SU-DHL-6 (cell line): ENCODE measurements around the gene STX16.

Experiments used
- H2AFZ ChIP-seq: fragments of 200-600 bp; sonication (generic); 2 replicates; pipeline ENCODE4 v1.6.1; 2014; ENCODE audit warnings: low read depth, mild to moderate bottlenecking, moderate library complexity, mixed read lengths, antibody characterized with exemption, low read length; ENCODE audit not compliant: severe bottlenecking
- H3F3A ChIP-seq: fragments of 200-600 bp; shearing (Covaris generic); 2 replicates; pipeline ENCODE4 v1.6.0; 2016; ENCODE audit warnings: antibody characterized with exemption, mild to moderate bottlenecking; ENCODE audit not compliant: insufficient read depth
- H3K27ac ChIP-seq: fragments of 200-600 bp; sonication (generic); 2 replicates; pipeline ENCODE4 v1.5.1; 2016; ENCODE audit warnings: low read depth, mild to moderate bottlenecking, low read length, moderate library complexity, mixed read lengths
- H3K27me3 ChIP-seq: fragments of 200-600 bp; sonication (generic), shearing (Covaris generic); 2 replicates; pipeline ENCODE4 v1.6.0; 2014; ENCODE audit warnings: mild to moderate bottlenecking, low read length
- H3K36me3 ChIP-seq: fragments of 200-600 bp; sonication (generic); 2 replicates; pipeline ENCODE4 v1.6.1; 2014; ENCODE audit warnings: mild to moderate bottlenecking, low read length, mixed read lengths
- H3K4me2 ChIP-seq: fragments of 300-600, 200-600 bp; shearing (Covaris generic), sonication (generic); 2 replicates; pipeline ENCODE4 v1.6.0; 2014; ENCODE audit warnings: low read length, low read depth, mild to moderate bottlenecking; ENCODE audit not compliant: poor library complexity, severe bottlenecking
- H3K4me3 ChIP-seq: fragments of 200-600 bp; sonication (generic); 2 replicates; pipeline ENCODE4 v1.5.1; 2014; ENCODE audit warnings: antibody characterized with exemption, low read length, mild to moderate bottlenecking, mixed read lengths; ENCODE audit not compliant: insufficient read depth, poor library complexity, severe bottlenecking
- H3K79me2 ChIP-seq: fragments of 200-600 bp; sonication (generic); 2 replicates; pipeline ENCODE4 v1.6.1; 2014; ENCODE audit warnings: mild to moderate bottlenecking, low read length, moderate library complexity; ENCODE audit not compliant: insufficient read depth
- H3K9ac ChIP-seq: fragments of 200-600 bp; sonication (generic); 2 replicates; pipeline ENCODE4 v1.7.0; 2014; ENCODE audit warnings: mild to moderate bottlenecking, low read length
- H3K9me2 ChIP-seq: fragments of 200-600 bp; sonication (generic); replicated peaks from 2 replicates; pipeline ENCODE4 v1.6.1; 2014; ENCODE audit warnings: low read length; ENCODE audit not compliant: insufficient read depth
- H3K9me3 ChIP-seq: fragments of 200-600 bp; sonication (generic); 2 replicates; pipeline ENCODE4 v1.6.1; 2014; ENCODE audit warnings: low read length, mixed read lengths; ENCODE audit not compliant: insufficient read depth
- H4K20me1 ChIP-seq: fragments of 200-600 bp; sonication (generic); 2 replicates; pipeline ENCODE4 v1.6.1; 2014; ENCODE audit warnings: low read depth, mild to moderate bottlenecking, antibody characterized with exemption, low read length, moderate library complexity, mixed read lengths
- EZH2phosphoT487 ChIP-seq: fragments of 200-600 bp; sonication (generic), shearing (Covaris generic); conservative IDR thresholded peaks from 2 replicates; pipeline ENCODE4 v1.6.1; 2018; ENCODE audit warnings: mild to moderate bottlenecking, antibody characterized with exemption, low read length, moderate library complexity, mixed read lengths
- TF ChIP-seq, protein P1 (sequence below): fragments of 200-600 bp; sonication (generic); IDR thresholded peaks from one replicate; pipeline ENCODE4 v1.5.1; 2017; ENCODE audit warnings: antibody characterized with exemption, mild to moderate bottlenecking, low read length, moderate library complexity; ENCODE audit not compliant: insufficient read depth, poor library complexity, severe bottlenecking

Gene STX16

DNA sequence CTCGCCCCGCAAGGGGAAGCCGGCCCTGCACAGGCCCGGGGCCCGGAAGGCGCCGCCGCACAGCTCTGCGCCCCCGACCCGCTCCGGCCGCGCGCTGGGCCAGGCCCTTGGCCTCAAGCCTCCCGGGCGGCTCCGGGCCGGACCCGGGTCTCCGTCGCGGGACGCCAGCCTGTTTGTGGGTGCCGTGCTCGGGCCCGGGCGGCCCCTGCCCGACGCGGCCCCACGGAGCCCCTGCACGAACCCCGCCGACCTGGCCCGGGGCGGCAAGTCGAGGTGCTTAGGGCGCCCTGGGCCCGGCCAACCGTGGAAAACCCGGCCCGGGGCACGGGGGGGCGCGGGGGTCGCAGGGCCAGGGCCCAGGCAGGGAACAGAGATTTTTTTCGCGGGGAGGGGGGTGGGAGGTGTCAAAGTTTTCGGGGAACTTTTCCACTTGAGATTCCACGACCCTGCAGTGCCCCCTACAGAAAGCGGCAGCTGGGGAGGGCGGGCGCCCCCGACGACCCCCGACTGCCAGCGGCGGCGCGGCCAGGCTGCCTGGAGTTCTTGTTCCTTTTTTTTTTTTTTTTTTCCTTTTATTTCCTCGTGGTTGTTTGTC lies 805 bp upstream of the STX16 start:
- Histone ChIP-seq H3K27me3 (no peaks in the 10 kb centered on the region), H3K9me3 (no peaks in the 10 kb centered on the region), H3K4me2 (peak overlapping the region; percentile 82), H3K27ac (no peak overlapping the region), H3K4me3 (peak overlapping the region; percentile 92), H3K79me2 (peaks cover 41% of the 10 kb centered on the region), H2AFZ (peak overlapping the region; percentile 97), H3F3A (peaks cover 15% of the 10 kb centered on the region; the same call in 1 of the 2 replicates), H3K9me2 (no peaks in the 10 kb centered on the region), H3K36me3 (peaks cover 3% of the 10 kb centered on the region; the same call in 1 of the 2 replicates), H3K9ac (peak overlapping the region; percentile 97), H4K20me1 (no peaks in the 10 kb centered on the region)
- TF ChIP-seq, protein P1, sequence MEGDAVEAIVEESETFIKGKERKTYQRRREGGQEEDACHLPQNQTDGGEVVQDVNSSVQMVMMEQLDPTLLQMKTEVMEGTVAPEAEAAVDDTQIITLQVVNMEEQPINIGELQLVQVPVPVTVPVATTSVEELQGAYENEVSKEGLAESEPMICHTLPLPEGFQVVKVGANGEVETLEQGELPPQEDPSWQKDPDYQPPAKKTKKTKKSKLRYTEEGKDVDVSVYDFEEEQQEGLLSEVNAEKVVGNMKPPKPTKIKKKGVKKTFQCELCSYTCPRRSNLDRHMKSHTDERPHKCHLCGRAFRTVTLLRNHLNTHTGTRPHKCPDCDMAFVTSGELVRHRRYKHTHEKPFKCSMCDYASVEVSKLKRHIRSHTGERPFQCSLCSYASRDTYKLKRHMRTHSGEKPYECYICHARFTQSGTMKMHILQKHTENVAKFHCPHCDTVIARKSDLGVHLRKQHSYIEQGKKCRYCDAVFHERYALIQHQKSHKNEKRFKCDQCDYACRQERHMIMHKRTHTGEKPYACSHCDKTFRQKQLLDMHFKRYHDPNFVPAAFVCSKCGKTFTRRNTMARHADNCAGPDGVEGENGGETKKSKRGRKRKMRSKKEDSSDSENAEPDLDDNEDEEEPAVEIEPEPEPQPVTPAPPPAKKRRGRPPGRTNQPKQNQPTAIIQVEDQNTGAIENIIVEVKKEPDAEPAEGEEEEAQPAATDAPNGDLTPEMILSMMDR: no peak
- no peak for TF ChIP-seq EZH2phosphoT487

DNA sequence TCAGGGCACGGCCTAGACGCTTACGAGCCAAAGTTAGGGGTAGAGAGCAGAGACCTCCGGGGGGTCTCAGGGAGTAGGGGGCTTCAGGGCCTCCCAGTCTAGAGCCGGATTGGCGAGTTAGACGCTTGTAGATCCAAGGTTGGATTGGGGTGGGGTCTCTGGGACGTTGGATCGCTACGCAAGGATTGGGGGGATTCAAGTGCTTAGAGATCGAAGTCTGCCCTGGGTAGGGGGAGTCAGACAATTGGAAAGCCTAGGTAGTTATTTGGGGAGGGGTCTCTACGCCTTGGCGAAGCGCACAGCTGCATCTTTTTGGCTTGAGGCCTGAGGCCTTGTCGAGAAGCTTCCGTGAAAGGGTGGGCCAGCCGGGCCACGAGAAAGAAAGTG lies 469 bp downstream of the STX16 start:
- Histone ChIP-seq H3K9me2 (no peaks in the 10 kb centered on the region), H3K4me2 (peak overlapping the region; percentile 82), H3K9ac (peak overlapping the region; percentile 97), H3K27ac (peak overlapping the region; percentile 72), H3F3A (peaks cover 15% of the 10 kb centered on the region; the same call in 1 of the 2 replicates), H3K79me2 (peaks cover 54% of the 10 kb centered on the region), H2AFZ (peak overlapping the region; percentile 23), H3K9me3 (no peaks in the 10 kb centered on the region), H4K20me1 (no peaks in the 10 kb centered on the region), H3K36me3 (peaks cover 3% of the 10 kb centered on the region; the same call in 1 of the 2 replicates), H3K27me3 (no peaks in the 10 kb centered on the region), H3K4me3 (peak overlapping the region; percentile 92)
- no peak for TF ChIP-seq EZH2phosphoT487
- TF ChIP-seq, protein P1: no peak

DNA sequence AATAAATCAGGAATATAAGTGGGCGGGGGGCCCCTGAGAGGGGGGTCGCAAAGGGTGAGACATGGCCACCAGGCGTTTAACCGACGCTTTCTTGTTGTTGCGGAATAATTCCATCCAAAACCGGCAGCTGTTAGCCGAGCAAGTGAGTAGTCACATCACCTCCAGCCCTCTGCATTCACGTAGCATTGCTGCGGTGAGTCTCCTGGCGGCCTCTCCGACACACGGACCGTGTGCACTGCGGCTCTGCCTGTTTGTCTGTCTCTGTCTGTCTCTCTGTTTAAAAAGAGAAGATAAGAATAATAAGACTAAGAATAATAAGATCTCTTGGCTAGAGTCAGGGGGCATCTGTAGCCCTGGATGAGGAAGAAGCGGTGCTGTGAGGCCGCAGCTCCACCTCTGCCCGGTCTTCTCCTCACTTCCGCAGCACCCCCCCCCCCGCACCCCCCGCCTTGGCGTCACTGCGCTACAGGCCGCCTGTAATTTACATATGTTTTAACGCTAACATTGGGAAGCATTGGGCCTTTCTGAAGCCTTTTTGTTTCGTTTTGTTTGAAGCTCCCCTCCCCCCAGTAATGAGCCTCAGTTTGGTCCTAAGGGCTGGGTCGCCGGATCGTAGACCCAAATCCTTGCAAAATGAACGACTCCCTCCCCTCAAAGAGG lies 993 bp downstream of the STX16 start:
- H3K9me3 ChIP-seq: no peaks in the 10 kb centered on the region
- H3K79me2 ChIP-seq: peaks cover 59% of the 10 kb centered on the region
- peak overlapping the region; percentile 97 for H3K9ac ChIP-seq
- H3K27me3 ChIP-seq: no peaks in the 10 kb centered on the region
- H3K4me3 ChIP-seq: peak overlapping the region; percentile 92
- TF ChIP-seq, protein P1: no peak
- no peak for TF ChIP-seq EZH2phosphoT487
- peaks cover 15% of the 10 kb centered on the region; the same call in 1 of the 2 replicates for H3F3A ChIP-seq
- peak overlapping the region; percentile 82 for H3K4me2 ChIP-seq
- H3K36me3 ChIP-seq: peaks cover 3% of the 10 kb centered on the region; the same call in 1 of the 2 replicates
- H4K20me1 ChIP-seq: peaks cover 5% of the 10 kb centered on the region; the same call in 1 of the 2 replicates
- peak overlapping the region; percentile 23 for H2AFZ ChIP-seq
- H3K27ac ChIP-seq: peak overlapping the region; percentile 72
- H3K9me2 ChIP-seq: no peaks in the 10 kb centered on the region
